HL-60 (cell line): Measurements from ENCODE around the gene CHST13.

Source experiments
- POLR2AphosphoS5 ChIP-seq: IDR thresholded peaks from 2 replicates; pipeline ENCODE4 v1.6.1; 2012; ENCODE audit warnings: low read depth
- REST ChIP-seq: IDR thresholded peaks from 2 replicates; pipeline ENCODE4 v1.6.1; 2012; ENCODE audit warnings: low read depth; ENCODE audit not compliant: insufficient replicate concordance
- TF ChIP-seq, protein P1 (sequence below): IDR thresholded peaks from one replicate; pipeline ENCODE4 v1.5.1; 2011; ENCODE audit warnings: low read length, control low read depth, inconsistent platforms; ENCODE audit not compliant: insufficient read depth

- TF ChIP-seq, protein P1, sequence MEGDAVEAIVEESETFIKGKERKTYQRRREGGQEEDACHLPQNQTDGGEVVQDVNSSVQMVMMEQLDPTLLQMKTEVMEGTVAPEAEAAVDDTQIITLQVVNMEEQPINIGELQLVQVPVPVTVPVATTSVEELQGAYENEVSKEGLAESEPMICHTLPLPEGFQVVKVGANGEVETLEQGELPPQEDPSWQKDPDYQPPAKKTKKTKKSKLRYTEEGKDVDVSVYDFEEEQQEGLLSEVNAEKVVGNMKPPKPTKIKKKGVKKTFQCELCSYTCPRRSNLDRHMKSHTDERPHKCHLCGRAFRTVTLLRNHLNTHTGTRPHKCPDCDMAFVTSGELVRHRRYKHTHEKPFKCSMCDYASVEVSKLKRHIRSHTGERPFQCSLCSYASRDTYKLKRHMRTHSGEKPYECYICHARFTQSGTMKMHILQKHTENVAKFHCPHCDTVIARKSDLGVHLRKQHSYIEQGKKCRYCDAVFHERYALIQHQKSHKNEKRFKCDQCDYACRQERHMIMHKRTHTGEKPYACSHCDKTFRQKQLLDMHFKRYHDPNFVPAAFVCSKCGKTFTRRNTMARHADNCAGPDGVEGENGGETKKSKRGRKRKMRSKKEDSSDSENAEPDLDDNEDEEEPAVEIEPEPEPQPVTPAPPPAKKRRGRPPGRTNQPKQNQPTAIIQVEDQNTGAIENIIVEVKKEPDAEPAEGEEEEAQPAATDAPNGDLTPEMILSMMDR, result no peak
- TF ChIP-seq POLR2AphosphoS5, result no peak
- TF ChIP-seq REST, result no peak
Measured at GRCh38 chr3:126511291-126511690, 12.7 kb upstream of the CHST13 start.
